GM12873 (cell line): Measurements from ENCODE around the gene INTS6L.
A peak's percentile ranks its signal among the peaks of the same experiment; 100 is the strongest.

Experiments
- TF ChIP-seq, protein P1 (sequence below): IDR thresholded peaks from 2 replicates; pipeline ENCODE4 v1.5.1; 2012; ENCODE audit warnings: low read depth, mild to moderate bottlenecking, moderate library complexity, low read length, control low read depth; ENCODE audit not compliant: insufficient read depth; ENCODE audit errors: missing control alignments

The INTS6L gene

DNA sequence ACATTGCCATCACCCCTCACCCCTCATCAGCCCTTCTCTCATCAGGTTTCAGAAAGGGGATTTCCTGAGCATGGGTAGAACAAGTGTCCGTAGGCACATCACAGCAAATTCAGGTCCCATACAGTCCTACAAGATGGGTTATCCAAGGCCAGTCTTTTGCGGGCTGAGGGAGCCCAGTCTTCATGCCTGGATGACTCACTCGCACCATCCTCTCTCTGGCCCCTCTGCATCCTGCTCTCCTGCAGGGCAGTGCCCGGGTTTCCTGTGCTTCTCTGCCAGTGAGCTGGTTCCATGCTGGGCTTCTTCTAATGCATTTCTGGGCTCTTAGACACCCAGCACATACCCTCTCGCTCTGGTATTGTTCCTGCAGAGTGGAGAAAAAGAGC, 7.3 kb upstream of the INTS6L start:
- TF ChIP-seq, protein P1, sequence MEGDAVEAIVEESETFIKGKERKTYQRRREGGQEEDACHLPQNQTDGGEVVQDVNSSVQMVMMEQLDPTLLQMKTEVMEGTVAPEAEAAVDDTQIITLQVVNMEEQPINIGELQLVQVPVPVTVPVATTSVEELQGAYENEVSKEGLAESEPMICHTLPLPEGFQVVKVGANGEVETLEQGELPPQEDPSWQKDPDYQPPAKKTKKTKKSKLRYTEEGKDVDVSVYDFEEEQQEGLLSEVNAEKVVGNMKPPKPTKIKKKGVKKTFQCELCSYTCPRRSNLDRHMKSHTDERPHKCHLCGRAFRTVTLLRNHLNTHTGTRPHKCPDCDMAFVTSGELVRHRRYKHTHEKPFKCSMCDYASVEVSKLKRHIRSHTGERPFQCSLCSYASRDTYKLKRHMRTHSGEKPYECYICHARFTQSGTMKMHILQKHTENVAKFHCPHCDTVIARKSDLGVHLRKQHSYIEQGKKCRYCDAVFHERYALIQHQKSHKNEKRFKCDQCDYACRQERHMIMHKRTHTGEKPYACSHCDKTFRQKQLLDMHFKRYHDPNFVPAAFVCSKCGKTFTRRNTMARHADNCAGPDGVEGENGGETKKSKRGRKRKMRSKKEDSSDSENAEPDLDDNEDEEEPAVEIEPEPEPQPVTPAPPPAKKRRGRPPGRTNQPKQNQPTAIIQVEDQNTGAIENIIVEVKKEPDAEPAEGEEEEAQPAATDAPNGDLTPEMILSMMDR, result no peak

DNA sequence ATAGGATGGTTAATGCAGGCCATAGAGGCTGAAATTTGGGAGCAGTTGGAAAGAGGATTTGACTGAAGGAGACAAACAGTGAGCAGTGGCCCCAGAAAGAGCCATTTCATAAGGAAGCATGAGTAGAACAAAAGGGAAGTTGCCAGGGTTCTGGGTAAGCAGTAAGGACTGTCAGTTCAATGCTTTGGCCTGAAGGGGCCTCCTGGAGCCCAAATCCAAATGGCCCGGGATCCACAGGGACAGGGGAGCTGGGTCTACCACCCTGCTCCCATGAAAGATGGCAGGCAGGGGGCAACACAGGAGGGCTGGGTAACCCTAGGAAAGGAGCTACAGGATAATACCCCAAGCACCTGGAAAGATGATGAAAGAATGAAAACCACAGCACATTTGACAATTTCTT, 4.1 kb upstream of the INTS6L start:
- TF ChIP-seq, protein P1, result peak; percentile 35

DNA sequence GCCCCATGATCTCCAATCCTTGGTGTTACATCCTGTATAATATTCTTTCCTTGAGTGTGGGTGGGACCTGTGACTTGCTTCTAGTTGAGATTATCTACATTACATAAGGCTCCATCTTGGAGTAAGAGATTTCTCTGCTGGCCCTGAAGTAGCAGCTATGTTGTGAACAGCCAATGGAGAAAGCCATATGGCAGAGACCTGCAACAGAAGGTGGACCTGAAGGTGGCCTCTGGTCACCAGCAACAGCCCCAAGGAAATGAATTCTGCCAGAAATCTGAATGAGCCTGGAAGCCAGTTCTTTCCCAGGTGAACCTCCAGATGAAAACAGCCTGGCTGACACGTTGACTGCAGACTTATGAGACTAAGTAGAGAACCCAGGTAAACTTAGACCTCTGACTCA, 2.3 kb upstream of the INTS6L start:
- TF ChIP-seq, protein P1, result no peak

DNA sequence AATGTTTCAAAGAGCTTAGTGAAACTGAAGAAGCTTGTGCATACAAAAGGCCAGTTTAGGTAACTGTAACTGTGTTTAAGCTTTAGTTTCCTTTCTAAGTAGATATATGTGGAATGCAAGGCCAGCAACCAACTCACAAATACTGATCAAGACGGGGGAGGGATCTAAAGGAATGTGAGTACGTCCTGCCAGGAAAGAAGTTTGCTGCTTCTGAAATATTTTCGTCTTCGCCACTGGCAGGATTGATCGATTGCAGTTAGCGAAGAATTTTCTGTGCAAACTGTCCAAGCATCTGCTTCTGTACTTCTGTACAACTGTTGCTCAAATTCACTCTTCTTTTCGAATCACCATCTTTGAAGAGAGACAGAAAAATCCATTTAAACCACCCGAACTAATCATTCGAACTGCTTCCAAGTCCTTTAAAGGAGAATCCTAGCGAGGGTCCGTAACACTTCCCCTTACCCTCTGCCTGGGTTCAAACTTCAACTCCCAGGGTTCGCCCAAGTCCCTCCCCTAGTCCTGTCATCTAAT, 373 bp upstream of the INTS6L start:
- TF ChIP-seq, protein P1, result no peak

DNA sequence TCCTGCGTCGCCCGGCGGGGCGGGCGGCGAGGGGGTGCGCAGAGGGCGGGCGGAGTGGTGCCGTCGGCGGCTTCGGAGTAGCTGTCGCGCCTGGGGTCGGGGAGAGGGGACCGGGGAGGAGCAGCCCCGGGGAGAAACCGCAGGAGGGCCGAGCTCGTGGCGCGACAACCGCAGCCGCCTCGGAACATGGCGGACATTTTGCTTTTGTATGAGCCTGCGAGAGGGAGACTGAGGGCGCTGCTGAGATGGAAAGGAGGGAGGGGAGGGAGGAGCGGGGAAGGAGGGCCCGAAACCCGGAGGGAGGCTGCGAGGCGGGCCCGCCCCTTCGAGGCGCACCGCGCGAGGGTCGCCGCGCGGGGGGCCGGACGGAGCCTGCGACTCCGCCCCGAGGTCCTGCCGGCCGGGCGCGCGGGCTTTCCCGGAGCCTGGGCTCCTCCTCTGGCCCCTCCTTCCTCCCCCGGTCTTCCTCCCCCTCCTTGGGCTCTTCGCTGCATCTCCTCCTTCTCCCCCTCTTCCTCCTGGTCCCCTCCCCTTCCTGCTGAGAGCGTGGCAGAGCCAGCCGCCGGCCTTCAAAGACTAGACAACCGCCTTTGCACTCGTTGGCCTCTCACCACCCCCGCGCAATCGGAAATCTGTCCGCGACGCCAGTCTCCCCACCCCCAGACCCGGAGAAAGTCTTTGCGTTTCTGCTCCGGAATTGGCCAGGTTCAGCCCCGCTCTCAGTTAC, 1.1 kb downstream of the INTS6L start:
- TF ChIP-seq, protein P1, result no peak

DNA sequence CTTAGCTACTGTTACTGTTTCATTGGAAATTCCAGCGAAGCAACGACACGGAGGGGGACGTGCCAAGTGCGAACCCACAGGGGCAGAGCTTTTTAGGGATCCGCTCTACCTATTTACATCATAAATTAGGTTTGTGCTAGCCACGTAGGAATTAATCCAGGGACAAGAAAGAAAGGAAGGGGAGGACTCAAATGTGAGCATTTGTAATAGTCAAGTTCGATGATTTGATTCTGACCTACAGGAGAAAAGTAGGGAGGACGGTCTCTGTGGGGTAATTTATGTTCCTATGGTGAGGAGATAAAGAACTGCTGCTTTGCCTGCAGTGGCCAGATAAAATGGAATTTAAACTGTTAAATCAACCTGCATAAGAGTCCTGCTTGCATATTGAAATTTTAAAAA, 1.7 kb downstream of the INTS6L start:
- TF ChIP-seq, protein P1, result no peak

DNA sequence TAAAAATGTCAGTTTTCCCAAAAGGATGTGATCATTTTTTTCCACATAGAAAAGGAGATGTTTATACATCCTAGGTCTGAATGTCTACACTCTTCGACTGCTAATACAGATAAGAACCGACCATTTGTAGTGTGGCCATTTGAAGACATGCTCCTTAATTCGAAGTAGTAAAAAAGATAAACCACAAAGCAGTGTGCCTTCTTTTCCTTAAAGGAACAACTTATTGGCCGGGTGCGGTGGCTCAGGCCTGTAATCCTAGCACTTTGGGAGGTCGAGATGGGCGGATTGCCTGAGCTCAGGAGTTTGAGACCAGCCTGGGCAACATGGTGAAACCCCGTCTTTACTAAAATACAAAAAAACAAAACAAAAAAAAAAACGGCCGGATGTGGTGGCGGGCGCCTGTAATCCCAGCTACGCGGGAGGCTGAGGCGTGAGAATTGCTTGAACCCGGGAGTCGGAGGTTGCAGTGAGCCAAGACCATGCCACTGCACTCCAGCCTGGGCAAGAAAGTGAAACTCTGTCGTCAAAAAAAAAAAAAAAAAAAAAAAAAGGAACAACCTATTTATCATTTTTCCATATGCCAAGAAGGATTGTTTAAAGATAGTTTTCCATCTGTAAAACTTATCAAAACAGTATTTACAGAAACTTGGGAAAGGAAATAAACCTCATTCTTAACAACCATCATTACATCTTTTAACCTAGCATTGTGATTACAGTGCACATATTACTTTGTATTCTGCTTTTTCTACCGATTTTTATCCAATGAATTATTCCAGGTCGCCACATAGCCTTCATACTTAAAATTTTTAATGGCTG, 2.6 kb downstream of the INTS6L start:
- TF ChIP-seq, protein P1, result no peak
